Activated CD4-positive, CD25-positive, alpha-beta regulatory T cell treated with anti-CD3 and anti-CD28 coated beads, Interleukin-2, amount 50 U/mL, for 72 hours (primary cell): ENCODE data around the gene MOB3B.
"Not testable (repeated sequence)": the region's sequence is repeated elsewhere in the genome, so short reads cannot be mapped to it uniquely, and the experiment has no call there.

Experiments
- DNase-seq: peaks from one replicate; pipeline ENCODE4 v3.0.0; 2021

MOB3B gene

DNA sequence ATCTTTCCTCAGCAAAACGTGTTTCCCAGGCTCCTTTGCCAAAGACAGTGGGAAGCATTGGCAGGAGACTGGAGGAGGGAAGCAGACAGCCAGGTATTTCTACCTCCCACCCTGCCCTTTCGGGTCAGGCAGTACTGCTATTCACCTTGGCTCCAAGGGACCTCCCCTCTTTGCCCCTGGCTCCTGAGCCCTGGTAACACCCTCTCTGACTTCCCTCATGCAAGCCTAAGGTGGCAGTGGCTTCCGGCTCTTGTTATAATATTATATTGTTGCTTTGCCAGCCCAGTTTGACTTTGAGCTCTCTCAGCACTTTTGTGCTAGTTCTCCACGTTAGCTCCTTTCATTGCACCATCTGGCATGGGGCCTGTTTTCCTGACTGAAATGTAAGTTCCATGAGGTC, 87.2 kb downstream of the MOB3B start:
- no peak for DNase-seq

DNA sequence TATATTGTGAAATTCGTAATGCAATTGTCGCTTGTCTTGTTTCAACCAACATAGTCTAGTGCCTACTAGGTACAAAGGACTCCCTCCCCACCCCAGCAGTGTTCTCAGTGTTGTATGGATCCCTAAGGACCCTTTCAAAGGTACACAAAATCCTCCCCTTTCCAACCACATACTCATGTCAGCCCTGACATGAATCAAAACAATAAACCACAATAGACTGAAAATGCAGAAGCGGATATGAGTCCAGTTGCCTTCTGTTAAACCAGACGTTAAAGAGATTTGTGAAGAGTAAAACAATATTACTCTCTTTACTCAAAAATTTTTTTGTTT, 87.9 kb downstream of the MOB3B start:
- DNase-seq: no peak

DNA sequence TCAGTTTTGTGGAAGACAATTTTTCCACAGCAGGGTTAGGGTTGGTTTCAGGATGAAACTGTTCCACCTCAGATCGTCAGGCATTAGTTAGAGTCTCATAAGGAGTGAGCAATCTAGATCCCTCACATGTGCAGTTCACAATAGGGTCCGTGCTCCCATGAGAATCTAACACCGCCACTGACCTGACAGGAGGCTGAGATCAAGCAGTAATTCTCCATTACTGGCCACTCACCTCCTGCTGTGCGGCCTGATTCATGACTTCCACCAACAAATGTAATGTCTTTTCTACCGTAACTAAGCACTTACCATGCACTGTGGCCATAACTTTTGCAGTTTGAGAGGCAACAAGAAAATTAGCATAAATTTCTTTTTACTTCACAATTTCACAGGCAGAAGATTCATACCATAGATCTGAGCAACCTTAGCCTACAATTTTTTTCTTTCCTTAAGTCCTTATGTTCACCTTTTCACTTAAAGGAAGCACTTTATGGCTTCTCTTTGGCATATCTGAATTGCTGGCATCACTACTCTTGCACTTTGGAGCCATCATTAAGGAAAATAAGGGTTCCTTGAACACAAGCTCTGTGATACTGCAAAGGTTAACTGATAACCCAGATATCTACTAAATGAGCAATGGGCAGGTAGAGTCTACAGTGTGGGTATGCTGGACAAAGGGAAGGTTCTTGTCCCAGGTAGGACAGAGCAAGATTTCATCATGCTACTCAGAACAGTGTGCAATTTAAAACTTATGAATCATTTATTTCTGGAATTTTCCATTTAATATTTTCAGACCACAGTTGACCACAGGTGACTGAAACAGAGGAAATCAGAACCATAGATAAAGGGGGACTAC, 88.5 kb downstream of the MOB3B start:
- no peak for DNase-seq

DNA sequence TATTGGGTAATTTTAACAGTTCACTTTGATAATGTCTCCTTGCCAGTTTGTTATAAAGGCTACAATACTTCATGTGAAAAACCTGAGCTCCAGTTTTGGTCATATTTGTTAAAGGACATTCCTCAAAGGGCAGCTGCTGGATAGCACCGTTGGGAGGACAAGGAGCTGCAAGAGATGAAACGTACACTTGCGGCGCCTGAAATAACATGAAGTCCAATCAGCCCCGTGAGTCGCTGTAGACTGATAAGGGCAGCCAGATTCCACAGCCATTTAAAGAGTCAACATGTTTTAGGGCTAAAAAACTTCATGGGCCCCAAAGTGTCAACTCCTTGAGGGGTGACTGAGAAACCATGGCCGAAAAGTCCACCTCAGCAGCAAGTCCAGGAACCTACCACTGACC, 91.1 kb downstream of the MOB3B start:
- DNase-seq: no peak

DNA sequence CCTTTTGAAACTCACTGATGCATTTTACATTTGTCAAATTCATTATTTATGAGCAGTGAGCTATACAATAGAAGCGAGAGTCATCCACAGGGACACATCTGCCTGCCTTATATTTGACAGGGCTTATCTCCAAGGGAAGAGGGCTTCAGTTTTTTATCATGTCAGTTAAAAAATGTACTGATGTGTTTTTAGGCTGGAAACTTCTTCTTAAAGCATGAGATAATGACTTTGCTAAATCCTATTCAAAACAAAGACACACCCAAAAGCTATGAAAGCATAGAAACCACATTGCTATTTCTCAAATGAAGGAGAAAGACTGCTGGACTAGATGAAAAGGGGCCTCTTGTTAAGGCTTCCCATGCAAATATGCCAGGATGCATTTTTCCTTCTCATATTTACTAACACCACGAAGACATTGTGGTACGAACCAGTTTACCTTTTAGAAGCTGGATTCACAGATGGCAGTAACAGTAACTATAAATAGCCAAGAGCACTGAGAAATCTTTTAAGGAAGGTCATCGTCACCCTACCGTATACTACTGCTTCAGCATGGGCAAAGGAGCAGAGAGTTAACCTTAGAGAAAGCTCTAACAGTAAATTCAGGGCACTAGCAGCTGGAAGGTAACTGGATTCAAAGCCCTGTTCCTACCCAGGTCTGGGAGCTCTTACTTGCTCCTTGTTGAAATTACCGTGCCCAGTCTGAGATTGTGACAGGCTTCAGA, 91.8 kb downstream of the MOB3B start:
- DNase-seq: no peak

DNA sequence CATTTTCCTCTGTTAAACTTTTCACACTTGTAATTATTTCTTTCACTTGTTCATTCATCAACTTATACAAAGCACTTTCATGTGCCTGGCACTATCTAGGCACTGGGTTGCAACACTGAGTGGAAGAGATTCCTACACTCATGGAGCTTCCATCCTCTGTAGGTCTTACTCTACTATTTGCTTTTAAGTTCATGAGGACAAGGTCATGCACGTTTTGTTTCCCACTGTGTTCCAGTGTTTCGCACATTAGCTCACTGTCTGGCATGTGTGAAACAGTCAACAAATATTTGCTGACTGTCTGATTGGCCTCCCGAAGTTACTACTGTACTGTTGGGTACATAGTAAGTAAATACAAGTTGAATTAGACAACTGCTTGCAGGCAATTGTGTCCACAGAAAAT, 93.4 kb downstream of the MOB3B start:
- no peak for DNase-seq

DNA sequence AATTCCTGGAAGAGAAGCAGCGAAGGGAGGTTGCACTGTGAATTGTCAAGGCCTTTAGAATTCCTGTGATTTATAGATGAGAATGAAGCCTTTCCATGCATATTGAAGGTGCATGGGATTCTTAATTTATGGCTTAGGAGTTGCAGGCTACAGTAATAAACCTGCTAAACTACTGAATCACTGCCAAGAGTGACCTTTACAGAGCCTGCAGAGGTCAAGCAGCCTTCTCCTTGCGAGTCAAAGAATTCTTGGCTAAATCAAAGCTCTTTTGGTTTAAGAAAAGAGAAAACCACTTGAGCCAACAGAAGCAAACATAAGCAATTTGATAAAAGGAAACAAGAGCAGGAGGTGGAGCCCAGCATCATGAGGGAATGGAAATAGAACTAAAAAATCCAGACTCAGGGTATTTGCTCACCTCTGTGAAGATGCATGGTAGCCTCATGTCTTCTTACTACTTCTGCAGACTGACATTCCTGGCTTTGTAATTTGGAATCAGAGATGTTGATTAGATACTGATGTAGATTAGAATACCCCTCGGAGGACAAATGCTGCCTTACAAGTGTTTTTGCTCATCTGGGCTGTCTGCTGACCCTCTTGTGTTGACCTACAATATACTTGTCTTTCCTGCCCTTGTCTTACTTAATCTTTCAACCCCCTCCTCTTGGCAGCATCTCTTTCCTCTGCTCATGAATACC, 95.8 kb downstream of the MOB3B start:
- DNase-seq: no peak

DNA sequence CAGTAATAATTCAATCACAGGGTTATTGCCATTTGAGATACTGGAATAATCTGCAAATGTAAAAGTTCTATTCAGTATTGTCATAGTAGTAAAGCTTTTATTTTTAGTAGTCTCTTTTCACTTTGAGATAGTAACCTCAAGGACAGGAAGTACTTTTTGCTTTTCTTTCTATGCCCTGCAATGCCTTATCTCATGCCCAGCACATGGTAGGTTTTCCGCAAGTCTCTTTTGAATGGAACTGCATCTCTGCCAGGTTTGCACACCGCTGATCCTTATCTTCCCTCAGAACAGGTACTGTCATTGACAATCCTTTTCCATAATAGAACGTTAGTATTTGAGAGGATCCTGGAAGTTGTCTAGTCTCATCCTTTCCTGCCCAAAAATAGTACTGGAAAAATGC, 97.3 kb downstream of the MOB3B start:
- DNase-seq: no peak

DNA sequence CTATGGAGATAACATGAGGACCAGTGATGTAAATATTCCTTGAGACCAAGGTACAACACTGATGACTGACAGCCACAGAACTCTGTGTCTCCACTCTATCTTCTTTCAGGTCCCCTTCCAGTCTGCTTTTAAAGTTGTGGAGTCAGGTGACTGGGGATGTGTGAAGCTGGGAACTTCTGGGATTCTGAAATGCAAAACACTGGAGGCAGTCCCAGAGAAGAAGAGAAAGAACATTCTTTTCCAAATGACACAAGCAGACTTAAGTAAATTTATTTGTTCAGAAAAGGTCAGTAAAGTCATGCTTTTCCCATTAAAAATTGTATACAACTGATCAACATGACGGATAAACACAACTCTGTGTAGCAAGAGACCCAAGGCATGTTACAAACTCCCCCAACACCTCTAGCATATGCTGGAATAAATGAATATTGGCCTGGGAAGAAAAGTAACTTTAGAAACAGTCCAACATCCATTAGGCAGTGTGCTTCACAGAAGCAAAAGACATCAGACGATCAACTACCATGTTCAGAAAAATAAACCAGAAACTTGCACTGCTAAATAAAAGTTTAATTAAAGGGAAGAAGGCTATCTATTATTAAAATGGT, 98.0 kb downstream of the MOB3B start:
- DNase-seq: no peak

DNA sequence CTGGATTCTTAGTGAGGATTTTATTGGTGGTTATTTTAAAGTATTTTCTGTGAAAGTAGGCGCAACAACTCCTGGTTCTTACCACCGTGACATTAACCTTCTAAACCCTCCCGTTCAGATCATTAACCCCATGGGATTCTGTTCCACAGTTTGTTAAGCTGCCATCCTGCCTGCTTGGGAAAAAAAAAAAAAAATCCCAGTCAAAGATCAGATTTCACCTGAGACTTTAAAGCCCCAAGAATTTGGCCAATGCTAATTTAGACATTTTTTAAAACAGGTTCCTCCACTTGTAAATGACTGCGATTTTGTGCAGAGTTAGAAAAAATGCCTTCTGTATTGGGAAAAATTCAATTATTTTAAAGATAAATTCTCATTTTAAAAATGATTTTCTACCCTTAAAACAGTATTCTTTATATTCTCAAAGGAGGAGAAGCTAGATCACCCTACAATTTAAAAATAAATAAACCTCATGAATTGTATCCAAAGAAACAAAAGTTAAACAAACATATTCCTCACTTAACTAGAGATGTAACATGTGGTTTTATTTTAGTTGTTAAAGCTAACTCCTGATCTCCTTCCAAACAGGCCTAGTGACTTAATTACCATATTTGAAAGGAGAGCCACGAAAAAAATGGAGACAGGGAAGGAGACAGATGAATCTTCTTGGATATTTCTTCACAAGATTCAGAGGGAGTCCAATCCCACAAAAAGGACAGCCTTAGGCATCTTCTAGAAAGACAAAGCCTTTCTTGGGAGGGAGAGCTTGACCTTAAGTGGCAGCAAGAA, 98.7 kb downstream of the MOB3B start:
- no peak for DNase-seq

DNA sequence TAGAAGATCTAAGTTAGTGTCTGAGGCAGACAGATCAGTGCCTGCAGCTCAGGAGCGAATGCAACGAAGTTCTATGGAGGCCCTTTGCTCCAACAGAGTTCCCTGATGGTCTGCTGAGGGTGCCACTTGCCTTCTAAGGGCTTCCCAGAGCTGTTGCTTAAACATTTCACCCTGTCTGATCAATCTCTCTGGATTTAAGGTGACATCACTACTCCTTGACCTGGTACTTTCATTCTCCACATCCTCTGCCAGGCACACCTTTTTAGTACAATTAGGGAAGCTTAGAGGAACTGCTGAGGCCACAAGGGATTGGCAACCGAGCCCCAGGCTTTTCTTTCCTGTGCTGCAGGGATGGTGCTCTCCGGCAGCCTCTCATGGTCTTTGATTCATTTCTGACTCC, 99.7 kb downstream of the MOB3B start:
- no peak for DNase-seq

DNA sequence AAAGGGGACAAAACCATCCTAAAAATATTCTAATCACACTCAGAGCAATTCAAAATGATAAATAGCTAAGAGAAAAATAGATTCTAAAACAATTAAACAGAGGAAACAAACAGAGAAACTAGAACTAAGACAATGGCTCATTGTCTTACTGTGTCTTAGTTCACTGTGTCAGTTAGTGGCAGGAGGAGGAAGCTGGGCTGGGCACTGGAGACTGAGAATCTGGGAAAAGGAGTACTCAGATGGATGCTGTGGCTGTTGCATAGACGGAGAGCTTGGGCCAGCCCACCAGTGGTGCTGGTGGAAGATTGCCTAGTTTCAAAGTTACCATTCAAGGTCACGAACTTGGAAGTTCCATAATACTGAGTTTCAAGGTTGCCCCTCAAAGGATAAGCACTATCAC, 100.2 kb downstream of the MOB3B start:
- no peak for DNase-seq

DNA sequence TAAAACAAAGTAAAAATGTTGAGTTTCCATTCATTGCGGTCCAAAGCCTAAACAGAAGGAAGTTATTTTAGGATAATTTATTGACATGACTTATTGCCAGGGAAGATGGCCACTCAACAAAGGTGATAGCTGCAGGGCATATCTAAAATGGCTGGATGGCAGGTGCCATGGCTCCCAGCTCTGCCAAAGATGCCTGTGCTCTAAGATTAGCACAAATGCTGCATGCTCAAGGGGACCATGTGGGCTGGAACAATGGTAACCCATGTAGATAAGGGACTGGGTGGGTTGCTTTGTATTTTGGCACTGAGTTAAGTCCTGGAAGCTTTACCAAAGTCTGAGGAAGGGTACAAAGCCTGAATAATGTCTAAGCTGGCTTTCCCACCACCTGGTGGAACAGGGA, 101.1 kb downstream of the MOB3B start:
- no peak for DNase-seq

DNA sequence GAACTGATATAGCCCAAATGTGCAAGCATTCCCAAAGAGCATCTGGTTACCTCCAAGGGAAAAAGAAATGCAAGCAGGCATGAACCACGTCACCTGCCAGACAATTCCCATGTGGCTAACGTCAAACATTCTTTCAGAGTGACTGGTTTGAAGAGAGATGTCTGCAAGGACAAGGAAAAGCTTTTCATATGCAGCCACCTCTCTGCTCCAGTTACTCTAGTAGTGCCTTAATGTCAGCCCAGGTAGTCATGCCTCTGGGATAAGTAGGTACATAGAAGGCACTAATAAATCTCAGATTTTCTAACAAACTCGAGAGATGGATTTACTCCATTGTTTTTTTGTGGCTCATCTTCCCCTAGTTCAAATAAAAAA, 102.4 kb downstream of the MOB3B start:
- DNase-seq: no peak

DNA sequence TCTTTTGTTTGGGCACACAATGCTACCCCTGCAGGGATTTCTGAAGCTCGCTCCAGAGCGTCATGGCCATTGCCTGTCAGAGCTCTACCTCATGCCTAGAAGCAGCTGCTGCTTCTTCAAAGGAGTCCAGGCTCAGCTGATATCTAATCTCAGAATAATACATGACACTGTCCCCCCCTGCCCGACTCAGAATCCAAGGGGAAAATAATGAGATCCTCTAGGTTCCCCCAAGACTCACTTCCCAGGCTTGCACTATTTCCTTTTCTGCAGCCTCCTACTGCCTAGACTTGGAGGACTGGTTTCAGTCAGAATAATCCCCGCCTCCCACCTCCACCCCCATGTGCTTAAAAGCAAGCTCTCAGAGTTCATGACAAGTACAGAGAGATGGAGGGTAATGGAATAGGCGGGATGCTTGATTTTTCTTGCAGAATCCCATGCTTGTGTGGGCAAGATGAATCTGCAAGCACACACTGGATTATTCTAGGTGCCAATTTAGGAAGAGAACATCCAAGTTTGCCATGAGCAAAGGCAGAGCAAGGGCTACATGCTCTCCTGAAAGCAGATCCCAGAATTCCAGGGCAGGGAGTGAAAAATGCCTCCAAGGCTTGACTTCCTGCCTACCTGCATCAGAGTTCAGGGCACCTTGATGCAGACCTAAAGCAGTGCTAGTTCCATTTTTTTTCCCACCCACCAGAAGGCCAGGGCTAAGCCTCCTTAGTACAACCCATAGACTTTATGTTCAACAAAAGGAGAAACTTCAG, 102.9 kb downstream of the MOB3B start:
- DNase-seq: no peak

DNA sequence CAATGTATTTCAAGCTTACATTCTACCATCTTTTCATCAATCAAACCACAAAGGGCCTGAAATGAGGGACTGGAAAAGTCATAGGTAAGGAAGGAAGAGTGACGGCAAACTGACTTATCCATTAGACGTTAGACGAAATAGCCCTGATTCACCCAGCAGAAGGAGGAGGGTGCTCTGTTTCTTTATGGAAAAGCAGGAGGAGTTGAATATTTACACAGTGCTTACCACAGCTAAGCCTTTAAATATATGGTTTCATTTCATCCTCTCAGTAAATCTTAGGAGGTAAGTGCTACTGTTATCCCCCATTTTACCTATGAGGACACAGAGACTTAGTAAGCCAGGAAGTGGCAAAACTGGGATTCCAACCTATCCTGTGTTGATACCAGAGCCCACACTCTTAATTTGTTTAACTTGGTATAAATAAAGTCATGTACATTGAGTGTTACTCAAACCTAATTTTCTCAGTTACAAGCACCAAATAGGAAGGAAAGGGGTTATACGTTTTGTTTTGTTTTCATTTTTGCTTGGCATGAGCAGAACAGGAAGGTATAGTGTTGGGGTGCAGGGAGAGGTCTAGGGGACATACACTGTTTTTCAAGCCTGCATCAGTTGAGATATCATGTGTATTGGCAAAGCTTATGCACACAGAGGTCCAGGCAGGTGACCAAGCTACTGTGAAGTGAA, 103.6 kb downstream of the MOB3B start:
- no peak for DNase-seq

DNA sequence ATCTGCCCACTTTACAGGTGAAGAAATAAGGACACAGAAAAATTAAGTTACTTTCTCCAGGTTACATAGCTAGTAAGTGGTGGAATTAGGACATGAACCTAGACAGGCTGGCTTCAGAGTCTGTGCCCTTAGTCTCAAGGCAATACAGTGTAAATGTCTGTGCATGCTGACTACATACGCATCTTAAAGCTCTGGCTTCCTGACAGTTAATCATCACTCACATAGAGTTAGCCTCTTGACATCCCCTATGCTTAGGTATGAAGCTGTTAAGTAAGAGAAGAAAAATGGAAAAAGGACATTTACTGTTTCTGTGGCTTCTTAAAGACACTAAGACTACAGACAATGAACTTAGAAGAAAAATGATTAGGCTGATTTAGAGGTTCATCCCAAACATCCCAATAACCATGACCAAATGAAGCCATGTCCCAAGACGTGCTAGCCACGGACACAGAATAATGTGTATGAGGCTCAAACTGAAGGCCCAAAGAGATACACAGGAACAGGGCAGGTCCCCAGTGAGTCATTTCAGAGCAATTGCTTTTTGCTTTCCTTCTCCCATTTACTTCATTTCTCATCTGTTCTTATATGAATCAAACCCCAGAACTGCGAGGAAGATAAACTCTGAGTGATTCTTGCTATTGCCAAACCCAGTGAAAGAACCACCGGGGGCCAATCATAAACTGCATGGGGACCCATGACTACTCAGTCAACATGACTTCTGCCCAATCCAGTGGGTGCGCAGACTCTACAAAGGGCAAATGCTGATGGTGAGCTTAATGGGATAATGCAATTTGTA, 105.5 kb downstream of the MOB3B start:
- DNase-seq: no peak

DNA sequence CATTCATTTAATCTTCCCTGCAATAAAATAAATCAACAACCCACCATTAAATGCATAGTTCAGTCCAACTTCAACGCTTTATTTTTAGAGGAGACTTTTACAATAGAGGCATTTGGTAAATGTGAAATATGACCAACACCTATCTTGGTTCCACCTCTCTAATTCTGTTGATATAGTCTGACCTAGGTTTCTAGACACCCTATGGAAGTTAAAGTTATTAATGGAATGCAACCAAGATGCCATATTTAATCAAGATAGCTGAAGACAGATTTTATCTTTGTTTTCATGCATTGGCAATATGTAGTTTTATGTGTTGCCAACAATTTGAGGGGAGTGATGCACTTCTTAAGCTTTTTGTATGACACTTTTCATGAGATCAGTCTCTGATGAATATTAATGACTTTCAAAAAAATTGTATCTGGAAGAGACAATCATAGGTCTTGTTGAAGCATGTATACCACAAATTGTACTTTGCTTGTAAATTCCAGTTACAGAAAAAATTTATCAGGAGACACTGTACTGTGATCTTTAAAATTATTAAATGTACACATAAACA, 107.3 kb downstream of the MOB3B start:
- DNase-seq: no peak

DNA sequence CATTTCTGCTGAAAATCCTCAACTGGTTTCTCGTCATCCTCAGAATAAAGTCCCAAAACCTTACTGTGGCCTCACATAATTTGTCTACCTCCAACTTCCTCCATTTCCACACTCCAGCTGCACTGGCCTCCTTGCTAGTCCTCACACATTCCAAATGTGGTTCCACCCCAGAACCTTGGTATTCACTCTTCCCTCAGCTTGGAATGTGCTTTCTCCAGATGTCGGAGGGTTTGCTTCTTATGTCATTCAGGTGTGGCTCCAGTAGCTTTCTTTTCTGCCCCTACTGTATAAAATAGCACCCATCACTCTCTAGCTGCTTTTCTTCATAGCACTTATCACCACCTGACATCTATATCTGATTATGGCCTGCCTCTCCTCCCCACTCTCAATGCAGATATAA, 108.0 kb downstream of the MOB3B start:
- DNase-seq: no peak

DNA sequence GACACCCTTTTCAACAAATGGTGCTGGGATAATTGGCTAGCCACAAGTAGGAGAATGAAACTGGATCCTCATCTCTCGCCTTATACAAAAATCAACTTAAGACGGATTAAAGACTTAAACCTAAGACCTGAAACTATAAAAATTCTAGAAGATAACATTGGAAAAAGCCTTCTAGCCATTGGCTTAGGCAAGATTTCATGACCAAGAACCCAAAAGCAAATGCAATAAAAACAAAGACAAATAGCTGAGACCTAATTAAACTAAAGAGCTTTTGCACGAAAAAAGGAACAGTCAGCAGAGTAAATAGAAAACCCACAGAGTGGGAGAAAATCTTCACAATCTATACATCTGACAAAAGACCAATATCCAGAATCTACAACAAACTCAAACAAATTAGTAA, 110.1 kb downstream of the MOB3B start:
- DNase-seq: not testable (repeated sequence)
